CD4-positive, alpha-beta T cell treated with Interleukin-10 for 1 hour (primary cell): ENCODE measurements around the gene TECR.
A peak's percentile ranks its signal among the peaks of the same experiment; 100 is the strongest.

Source experiments
- DNase-seq: peaks from one replicate; pipeline ENCODE4 v3.0.0-alpha.2; 2020

The TECR gene

GRCh38 chr19:14510311-14511228, 18.8 kb upstream of the TECR start:
- DNase-seq, result no peak

GRCh38 chr19:14511229-14511593, 18.2 kb upstream of the TECR start:
- DNase-seq, result no peak

DNA sequence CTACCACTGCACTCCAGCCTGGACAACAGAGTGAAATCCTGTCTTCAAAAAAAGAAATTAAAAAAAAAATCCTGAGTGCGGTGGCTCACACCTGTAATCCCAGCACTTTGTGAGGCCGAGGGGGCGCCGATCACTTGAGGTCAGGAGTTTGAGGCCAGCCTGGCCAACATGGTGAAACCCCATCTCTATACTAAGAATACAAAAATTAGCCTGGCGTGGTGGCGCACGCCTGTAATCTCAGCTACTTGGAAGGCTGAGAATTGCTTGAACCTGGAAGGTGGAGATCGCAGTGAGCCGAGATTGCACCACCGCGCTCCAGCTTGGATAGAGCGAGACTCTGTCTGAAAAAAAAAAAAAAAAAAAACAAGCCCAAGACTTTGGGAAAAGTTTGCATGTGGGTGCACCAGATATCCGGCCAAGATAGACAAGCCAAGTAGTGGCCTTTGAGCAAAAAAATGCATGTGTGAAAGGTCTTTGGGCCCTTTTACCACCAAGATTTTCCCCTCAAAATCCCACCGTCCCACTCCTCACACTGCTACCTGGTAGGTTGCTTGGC, 16.9 kb upstream of the TECR start:
- peak; percentile 51 for DNase-seq

DNA sequence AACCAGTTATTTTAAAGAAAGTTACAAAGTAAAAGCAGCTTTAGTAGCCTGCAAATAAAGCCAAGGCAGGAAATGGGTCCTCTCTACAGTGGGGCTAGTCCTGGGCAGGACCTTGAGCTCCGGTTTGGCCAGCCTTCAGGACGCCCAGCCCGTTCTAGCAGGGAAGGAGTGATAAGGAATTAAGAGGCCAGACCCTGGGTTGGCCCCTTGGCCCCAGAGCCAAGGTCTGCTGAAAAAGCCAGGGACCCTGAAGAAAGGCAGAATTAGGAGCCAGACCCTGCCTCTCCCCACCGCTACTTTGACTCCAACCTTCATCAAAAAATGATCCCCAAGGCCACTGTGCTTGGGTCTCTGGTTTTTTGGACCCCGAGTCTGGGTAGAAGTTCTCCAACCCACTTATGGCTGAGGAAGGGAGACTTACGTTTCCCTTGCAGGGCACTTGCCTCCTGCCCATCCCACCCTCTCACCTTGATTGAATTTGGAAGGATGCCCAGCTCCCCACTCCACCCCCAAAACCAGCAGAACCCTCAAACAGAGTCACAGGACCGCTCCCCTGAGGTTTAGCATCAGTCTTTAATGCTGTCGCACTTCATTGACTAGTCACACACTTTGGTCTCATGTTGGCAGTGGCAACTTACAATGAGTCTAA, 15.1 kb upstream of the TECR start:
- peak; percentile 49 for DNase-seq

DNA sequence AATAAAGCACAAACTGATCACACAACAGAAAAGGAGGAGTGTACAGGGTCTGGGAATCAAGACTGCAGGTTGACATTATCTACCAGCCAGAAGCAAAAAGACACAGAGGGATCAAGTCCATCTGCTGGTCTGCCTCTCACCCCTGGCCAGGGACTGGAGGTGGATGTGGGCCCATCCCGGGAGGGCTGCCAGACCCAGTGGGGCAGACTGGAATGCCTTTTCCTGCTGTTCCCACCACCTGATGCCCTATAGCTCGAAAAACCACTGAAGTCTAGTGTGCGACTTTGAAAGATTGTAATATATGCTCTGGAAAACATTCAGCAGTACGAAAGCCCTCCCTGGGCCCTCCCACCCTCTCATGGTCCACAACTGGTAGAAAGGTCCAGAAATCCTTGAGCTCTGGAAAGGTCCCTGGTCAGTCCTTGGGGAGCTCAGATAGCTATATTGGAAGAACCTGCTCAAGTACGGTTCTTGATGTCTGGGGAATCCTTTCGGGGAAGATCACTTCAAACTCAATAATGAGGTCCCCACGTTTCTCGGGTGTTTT, 13.8 kb upstream of the TECR start:
- no peak for DNase-seq

- DNase-seq, result no peak
These were observed 13.3 kb upstream of the TECR start for GRCh38 chr19:14516048-14516534.

GRCh38 chr19:14516746-14517438, 12.5 kb upstream of the TECR start:
- DNase-seq, result peak; percentile 53

GRCh38 chr19:14517446-14517839, 12.0 kb upstream of the TECR start:
- no peak for DNase-seq

DNA sequence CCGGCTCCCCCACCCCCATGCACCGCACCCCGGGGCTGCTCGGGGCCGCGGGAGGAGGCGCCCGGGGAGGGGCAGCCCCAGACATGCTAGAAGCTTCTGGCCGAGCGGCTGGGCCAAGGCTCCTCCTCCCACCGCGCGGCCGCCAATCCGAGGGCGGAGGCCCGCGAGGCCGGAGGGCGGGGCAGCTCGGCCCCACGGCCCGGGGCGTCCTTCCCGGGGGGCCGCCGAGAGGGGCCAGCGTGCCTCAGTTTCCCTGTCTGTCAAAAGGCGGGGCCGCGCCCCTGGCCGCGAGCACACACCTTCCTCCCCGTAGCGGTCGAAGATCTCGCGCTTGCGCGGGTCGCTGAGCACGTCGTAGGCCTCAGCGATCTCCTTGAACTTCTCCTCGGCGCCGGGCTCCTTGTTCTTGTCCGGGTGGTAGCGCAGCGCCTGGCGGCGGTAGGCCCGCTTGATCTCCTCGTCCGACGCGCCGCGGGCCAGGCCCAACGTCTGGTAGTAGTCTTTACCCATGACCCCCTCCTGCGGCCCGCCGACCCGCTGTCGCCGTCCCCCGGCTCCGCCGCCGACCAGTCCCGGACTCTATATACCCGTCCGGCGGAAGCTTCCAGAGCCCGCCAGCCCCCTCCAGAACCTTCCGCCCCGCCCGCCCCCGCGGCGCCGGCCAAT, 11.4 kb upstream of the TECR start, which contains the start of gene DNAJB1:
Gene DNAJB1 (minus strand): TSS at position 558 of the 666 bp plus-strand sequence. CDS start 48 bp downstream, at position 510.
- peak; percentile 79 for DNase-seq

DNA sequence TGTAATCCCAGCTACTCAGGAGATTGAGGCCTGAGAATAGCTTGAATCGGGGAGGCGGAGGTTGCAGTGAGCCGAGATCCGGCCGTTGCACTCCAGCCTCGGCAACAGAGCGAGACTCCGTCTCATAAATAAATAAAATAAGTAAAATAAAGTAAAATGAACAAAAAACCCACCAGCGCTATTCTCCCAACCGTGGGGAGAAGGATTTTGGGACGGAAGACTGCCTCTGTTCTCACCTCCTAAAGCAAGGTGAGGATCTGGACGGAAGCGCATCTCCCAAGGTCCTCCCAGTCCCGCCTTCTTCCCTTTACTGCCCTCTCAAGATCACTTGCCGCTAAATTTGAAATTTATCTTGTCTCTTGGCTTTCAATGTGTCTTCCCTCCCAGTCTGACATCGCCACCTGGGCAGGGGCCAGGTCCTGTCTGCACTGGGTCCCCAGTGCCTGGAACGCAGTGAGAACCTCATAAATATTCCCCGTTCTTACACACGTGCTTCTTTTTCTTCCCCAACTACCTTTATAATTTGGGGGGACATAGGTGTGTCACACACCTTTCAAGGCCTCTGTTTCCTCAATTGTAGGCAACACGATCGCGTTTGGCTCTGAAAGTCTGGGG, 10.0 kb upstream of the TECR start:
- no peak for DNase-seq

DNA sequence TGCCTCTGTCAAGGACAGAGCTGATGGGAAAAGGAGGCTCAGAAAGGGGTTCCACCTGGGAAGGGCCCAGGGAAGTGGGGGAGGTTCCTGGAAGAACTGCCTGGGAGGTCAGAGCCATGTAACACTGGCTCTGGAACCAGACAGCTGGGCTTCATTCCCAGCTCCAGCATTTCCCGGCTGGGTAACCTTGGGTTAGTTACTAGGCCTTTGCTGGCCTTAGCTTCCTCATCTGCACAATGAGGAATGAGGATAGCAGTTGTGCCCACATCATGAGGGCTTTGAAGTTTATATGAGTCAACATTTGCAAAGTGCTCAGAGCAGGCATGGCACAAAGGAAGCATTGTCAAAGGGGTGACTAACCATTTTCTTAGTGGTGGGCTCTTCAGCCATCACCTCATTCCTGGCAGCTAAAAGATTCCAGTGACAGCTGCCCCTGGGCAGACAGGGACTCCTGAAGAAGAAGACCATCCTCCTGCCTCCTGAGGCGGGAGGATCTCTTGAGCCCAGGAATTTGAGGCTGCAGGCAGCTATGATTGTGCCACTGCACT, 9.5 kb upstream of the TECR start:
- DNase-seq, result no peak

DNA sequence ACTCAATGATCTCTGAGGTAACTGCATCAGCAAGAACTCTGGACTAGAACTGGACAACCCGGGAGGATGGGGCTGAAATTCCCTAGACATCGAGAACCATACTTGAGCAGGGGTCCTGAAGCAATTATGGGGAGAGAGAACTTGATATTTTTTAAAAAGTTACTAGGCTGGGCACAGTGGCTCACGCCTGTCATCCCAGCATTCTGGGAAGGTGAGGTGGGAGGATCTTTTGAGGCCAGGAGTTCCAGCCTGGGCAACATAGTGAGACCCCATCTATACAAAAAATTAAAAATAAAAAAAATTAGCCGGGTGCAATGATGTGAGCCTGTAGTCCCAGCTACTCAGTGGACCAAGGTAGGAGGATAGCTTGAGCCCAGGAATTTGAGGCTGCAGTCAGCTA, 8.9 kb upstream of the TECR start:
- DNase-seq, result no peak

DNA sequence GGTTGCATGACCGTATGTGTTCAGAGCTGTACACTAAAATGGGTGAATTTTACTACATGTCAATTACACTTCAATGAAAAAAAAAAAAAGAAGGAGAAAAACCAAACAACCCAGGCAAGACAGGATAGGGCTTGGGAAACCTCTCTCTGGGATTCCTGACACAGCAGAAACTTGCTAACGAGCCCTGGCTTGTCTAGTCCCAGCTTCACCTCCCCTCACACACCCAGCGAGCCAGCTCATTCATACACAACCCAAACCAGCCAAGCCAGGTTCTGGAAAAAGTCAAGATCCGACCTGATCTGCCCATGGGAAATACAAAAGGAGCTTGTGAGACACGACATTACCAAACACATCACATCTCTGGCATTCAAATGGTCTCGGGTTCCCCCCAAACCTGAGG, 3.7 kb upstream of the TECR start:
- no peak for DNase-seq

- no peak for DNase-seq
These were observed 3.0 kb upstream of the TECR start for GRCh38 chr19:14526423-14526822.

GRCh38 chr19:14528419-14529253, 758 bp upstream of the TECR start:
- DNase-seq, result no peak

DNA sequence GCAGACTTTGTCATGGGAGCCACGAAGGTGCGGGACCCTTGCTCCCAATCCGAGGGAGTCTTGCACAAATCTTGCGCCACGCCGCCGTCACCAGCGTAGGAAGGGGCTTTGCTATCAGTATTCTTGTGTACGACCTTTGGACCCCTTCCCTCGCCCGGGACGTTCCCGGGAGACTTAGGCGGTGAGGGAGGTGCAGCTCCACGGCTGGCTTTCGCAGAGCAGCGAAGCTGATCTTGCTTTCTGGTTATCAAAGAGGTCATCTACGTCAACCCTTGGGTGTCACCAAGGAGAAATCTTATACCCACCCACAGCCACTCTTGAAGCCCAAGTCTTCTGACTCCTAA, 583 bp downstream of the TECR start:
- peak; percentile 51 for DNase-seq

DNA sequence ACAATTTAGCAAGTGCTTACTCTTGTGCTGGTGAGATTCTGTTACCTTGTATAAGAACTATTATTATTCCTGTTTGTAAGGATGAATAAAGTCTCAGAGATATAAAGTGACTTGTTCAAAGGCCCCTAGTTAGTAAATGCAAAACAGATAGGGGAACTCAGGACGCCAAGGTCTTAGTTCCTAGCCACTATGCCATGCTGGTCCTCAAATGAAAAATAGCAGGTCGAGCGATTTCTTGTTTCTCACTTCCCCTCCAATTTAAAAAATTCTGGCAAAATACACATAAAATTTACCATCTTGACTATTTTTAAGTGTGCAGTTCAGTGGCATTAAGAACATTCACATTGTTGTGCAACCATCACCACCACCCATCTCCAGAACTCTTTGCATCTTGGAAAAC, 1.1 kb downstream of the TECR start:
- DNase-seq, result no peak

GRCh38 chr19:14533450-14533849, 4.1 kb downstream of the TECR start:
- DNase-seq, result no peak

- DNase-seq, result peak; percentile 63
These were observed 7.7 kb downstream of the TECR start for GRCh38 chr19:14536926-14537692.
